GM23338 (cell line): ENCODE results near the gene STAP2. TPM values are rescaled to one million over a fixed set of nuclear protein-coding genes. Genes with fewer than 3 reads are reported as not detected.

Experiments
- ATAC-seq: fragments of 200-7000 bp; cut with Tn5 transposase; 3 replicates; pipeline ENCODE4 v1.9.1; 2020
- DNase-seq: peaks from one replicate; pipeline ENCODE4 v3.0.0-alpha.2; 2015; ENCODE audit warnings: low spot score
- H2AFZ ChIP-seq: fragments of 200-600 bp; sonication (generic); 2 replicates; pipeline ENCODE4 v1.8.0; 2016; ENCODE audit warnings: antibody characterized with exemption, mild to moderate bottlenecking, moderate library complexity
- H3F3A ChIP-seq: fragments of 200-600 bp; sonication (generic); replicated peaks from 2 replicates; pipeline ENCODE4 v1.8.0; 2017; ENCODE audit warnings: antibody characterized with exemption, mixed run types, low read depth
- H3K27ac ChIP-seq: fragments of 200-600 bp; sonication (generic); 2 replicates; pipeline ENCODE4 v1.6.1; 2016; ENCODE audit warnings: low read depth
- H3K27me3 ChIP-seq: fragments of 200-600 bp; sonication (generic); 2 replicates; pipeline ENCODE4 v1.8.0; 2016; ENCODE audit warnings: mild to moderate bottlenecking, mixed run types, moderate library complexity; ENCODE audit not compliant: insufficient read depth
- H3K36me3 ChIP-seq: fragments of 200-600 bp; sonication (generic); 2 replicates; pipeline ENCODE4 v1.8.0; 2016; ENCODE audit warnings: mild to moderate bottlenecking; ENCODE audit not compliant: insufficient read depth
- H3K4me1 ChIP-seq: fragments of 200-600 bp; sonication (generic); 2 replicates; pipeline ENCODE4 v1.8.0; 2016; ENCODE audit warnings: mild to moderate bottlenecking, moderate library complexity; ENCODE audit not compliant: insufficient read depth
- H3K4me2 ChIP-seq: fragments of 200-600 bp; sonication (generic); 2 replicates; pipeline ENCODE4 v1.7.1; 2017; ENCODE audit warnings: mixed run types
- H3K4me3 ChIP-seq: fragments of 200-600 bp; sonication (generic); 2 replicates; pipeline ENCODE4 v1.6.1; 2016; ENCODE audit warnings: mixed run types
- H3K79me2 ChIP-seq: fragments of 200-600 bp; sonication (generic); replicated peaks from 2 replicates; pipeline ENCODE4 v1.8.0; 2017; ENCODE audit warnings: mild to moderate bottlenecking; ENCODE audit not compliant: insufficient read depth
- H3K9me2 ChIP-seq: fragments of 200-600 bp; sonication (generic); 2 replicates; pipeline ENCODE4 v1.8.0; 2017; ENCODE audit not compliant: insufficient read depth
- H4K20me1 ChIP-seq: fragments of 200-600 bp; sonication (generic); replicated peaks from 2 replicates; pipeline ENCODE4 v1.8.0; 2017; ENCODE audit warnings: mild to moderate bottlenecking; ENCODE audit not compliant: insufficient read depth
- H3K27ac Mint-ChIP-seq: 2 replicates; pipeline ENCODE4 v1.8.0; 2020; ENCODE audit warnings: inconsistent platforms, mild to moderate bottlenecking, moderate library complexity, mixed read lengths
- H3K27me3 Mint-ChIP-seq: 3 replicates; pipeline ENCODE4 v1.8.0; 2022; ENCODE audit warnings: low read depth, mild to moderate bottlenecking, moderate library complexity, mixed read lengths, inconsistent platforms; ENCODE audit not compliant: insufficient read depth, poor library complexity
- H3K36me3 Mint-ChIP-seq: 3 replicates; pipeline ENCODE4 v1.8.0; 2021; ENCODE audit warnings: low read depth, mild to moderate bottlenecking, inconsistent platforms, moderate library complexity, mixed read lengths
- H3K4me1 Mint-ChIP-seq: 3 replicates; pipeline ENCODE4 v1.8.0; 2020; ENCODE audit warnings: mild to moderate bottlenecking, inconsistent platforms, mixed read lengths
- H3K4me3 Mint-ChIP-seq: 3 replicates; pipeline ENCODE4 v1.8.0; 2021; ENCODE audit warnings: moderate library complexity, mild to moderate bottlenecking, inconsistent platforms, mixed read lengths
- H3K9me3 Mint-ChIP-seq: 3 replicates; pipeline ENCODE4 v1.8.0; 2020; ENCODE audit warnings: moderate library complexity, mild to moderate bottlenecking, inconsistent platforms, mixed read lengths
- CREB1 ChIP-seq: fragments of 250-450 bp; sonication (Bioruptor Pico); IDR thresholded peaks from 2 replicates; pipeline ENCODE4 v1.5.0; 2020; ENCODE audit warnings: low read depth, mild to moderate bottlenecking, moderate library complexity
- EZH2 ChIP-seq: fragments of 200-600 bp; sonication (generic); IDR thresholded peaks from one replicate; pipeline ENCODE4 v1.8.0; 2017; ENCODE audit warnings: antibody characterized with exemption, mild to moderate bottlenecking, low read depth; ENCODE audit not compliant: unreplicated experiment
- NANOG ChIP-seq: IDR thresholded peaks from 2 replicates; pipeline ENCODE4 v1.6.1; 2016; ENCODE audit warnings: antibody characterized with exemption, borderline replicate concordance
- POLR2AphosphoS5 ChIP-seq: IDR thresholded peaks from 2 replicates; pipeline ENCODE4 v1.6.1; 2016; ENCODE audit warnings: antibody characterized with exemption, low read depth
- STAT1 ChIP-seq: IDR thresholded peaks from one replicate; pipeline ENCODE4 v1.6.1; 2016; ENCODE audit warnings: antibody characterized with exemption; ENCODE audit not compliant: unreplicated experiment
- polyA plus RNA-seq: library from polyadenylated mRNA; unstranded; fragments of >200 nt; fragmentation: Nextera tagmentation; extraction: Ambion mirVana; gene quantifications from 2 replicates; pipeline ENCODE4 v1.2.1, GENCODE V29; 2016
- total RNA-seq: library from RNA; depleted of rRNA; stranded (reverse); fragments of >200 nt; shearing (Covaris generic); gene quantifications from 2 replicates; pipeline ENCODE4 v1.2.3, GENCODE V29; 2014
- TF ChIP-seq, protein P1 (sequence below): fragments of 250-450 bp; sonication (Bioruptor Pico); IDR thresholded peaks from 2 replicates; pipeline ENCODE4 v1.5.0; 2020; ENCODE audit warnings: mild to moderate bottlenecking, moderate library complexity
- TF ChIP-seq, protein P2 (sequence below): IDR thresholded peaks from one replicate; pipeline ENCODE4 v1.6.1; 2018; ENCODE audit warnings: antibody characterized with exemption; ENCODE audit not compliant: unreplicated experiment

STAP2 gene
- total and polyA plus RNA-seq, 2 experiments from 2014 or later: 15.1 to 20.7 TPM

DNA sequence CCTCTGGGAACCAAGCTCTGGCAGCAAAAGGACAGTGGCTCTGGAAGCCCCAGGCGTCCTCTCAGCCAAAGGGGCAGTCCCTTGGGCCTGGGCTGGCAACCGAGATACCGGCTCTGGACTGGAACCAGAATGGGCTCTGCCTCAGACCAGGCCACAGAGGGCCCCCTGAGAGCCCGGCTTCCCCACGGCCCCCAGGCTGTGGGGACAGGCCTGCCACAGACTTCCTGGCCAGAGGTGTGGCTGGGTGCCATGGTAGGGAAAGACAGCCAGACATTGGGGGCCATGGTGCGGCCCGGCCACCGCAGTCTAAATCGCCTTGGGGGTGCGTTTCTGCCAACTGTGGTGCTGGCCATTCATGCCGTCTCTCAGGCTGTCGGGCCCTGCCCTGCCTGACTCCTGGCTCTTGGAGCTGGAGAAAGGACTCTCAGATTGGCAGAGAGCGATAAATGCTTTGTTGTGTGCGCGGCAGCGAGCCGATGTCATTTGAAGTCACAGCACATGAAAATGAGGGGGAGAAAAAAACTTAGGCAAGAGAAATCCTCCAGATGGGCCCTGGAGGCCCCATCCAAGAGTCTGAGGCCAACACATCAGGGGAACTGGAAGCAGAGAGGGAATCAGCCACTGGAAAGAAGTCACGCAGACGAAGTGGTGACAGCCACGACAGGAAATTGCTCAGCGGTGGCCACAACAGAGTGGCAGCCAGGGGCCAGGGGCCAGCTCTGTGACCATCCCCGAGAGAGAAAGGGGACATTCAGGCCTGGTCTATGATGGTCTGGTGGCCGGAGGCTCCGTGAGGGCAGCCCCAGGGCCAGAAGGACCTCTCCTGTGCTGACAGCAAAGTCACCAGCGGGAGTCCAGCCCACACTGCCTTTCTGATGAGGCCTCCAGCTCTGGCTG, 35.2 kb upstream of the STAP2 start:
- H3K36me3 ChIP-seq: no peaks in the 10 kb centered on the region
- peaks cover 62% of the 10 kb centered on the region for H3K79me2 ChIP-seq
- H3K9me3 Mint-ChIP-seq: no peaks in the 10 kb centered on the region
- no peak overlapping the region for H2AFZ ChIP-seq
- H3K4me3 Mint-ChIP-seq: peak overlapping the region; percentile 23; the same call in 1 of the 3 replicates
- peaks cover 24% of the 10 kb centered on the region for H3K27me3 Mint-ChIP-seq
- H3K27me3 ChIP-seq: no peaks in the 10 kb centered on the region
- no peaks in the 10 kb centered on the region for H3K36me3 Mint-ChIP-seq
- H4K20me1 ChIP-seq: peaks cover 18% of the 10 kb centered on the region; the same call in 1 of the 2 replicates
- ATAC-seq (no peak), DNase-seq (no peak)
- H3K4me1 ChIP-seq: peaks cover 38% of the 10 kb centered on the region
- peak overlapping the region; percentile 85 for H3K27ac ChIP-seq
- H3F3A ChIP-seq: 0 out of 2 replicates have a peak, but pooled peaks cover 16% of the 10 kb centered on the region
- peaks cover 46% of the 10 kb centered on the region for H3K4me1 Mint-ChIP-seq
- H3K4me2 ChIP-seq: no peak overlapping the region
- H3K27ac Mint-ChIP-seq: peak overlapping the region; percentile 88
- TF ChIP-seq, protein P1, sequence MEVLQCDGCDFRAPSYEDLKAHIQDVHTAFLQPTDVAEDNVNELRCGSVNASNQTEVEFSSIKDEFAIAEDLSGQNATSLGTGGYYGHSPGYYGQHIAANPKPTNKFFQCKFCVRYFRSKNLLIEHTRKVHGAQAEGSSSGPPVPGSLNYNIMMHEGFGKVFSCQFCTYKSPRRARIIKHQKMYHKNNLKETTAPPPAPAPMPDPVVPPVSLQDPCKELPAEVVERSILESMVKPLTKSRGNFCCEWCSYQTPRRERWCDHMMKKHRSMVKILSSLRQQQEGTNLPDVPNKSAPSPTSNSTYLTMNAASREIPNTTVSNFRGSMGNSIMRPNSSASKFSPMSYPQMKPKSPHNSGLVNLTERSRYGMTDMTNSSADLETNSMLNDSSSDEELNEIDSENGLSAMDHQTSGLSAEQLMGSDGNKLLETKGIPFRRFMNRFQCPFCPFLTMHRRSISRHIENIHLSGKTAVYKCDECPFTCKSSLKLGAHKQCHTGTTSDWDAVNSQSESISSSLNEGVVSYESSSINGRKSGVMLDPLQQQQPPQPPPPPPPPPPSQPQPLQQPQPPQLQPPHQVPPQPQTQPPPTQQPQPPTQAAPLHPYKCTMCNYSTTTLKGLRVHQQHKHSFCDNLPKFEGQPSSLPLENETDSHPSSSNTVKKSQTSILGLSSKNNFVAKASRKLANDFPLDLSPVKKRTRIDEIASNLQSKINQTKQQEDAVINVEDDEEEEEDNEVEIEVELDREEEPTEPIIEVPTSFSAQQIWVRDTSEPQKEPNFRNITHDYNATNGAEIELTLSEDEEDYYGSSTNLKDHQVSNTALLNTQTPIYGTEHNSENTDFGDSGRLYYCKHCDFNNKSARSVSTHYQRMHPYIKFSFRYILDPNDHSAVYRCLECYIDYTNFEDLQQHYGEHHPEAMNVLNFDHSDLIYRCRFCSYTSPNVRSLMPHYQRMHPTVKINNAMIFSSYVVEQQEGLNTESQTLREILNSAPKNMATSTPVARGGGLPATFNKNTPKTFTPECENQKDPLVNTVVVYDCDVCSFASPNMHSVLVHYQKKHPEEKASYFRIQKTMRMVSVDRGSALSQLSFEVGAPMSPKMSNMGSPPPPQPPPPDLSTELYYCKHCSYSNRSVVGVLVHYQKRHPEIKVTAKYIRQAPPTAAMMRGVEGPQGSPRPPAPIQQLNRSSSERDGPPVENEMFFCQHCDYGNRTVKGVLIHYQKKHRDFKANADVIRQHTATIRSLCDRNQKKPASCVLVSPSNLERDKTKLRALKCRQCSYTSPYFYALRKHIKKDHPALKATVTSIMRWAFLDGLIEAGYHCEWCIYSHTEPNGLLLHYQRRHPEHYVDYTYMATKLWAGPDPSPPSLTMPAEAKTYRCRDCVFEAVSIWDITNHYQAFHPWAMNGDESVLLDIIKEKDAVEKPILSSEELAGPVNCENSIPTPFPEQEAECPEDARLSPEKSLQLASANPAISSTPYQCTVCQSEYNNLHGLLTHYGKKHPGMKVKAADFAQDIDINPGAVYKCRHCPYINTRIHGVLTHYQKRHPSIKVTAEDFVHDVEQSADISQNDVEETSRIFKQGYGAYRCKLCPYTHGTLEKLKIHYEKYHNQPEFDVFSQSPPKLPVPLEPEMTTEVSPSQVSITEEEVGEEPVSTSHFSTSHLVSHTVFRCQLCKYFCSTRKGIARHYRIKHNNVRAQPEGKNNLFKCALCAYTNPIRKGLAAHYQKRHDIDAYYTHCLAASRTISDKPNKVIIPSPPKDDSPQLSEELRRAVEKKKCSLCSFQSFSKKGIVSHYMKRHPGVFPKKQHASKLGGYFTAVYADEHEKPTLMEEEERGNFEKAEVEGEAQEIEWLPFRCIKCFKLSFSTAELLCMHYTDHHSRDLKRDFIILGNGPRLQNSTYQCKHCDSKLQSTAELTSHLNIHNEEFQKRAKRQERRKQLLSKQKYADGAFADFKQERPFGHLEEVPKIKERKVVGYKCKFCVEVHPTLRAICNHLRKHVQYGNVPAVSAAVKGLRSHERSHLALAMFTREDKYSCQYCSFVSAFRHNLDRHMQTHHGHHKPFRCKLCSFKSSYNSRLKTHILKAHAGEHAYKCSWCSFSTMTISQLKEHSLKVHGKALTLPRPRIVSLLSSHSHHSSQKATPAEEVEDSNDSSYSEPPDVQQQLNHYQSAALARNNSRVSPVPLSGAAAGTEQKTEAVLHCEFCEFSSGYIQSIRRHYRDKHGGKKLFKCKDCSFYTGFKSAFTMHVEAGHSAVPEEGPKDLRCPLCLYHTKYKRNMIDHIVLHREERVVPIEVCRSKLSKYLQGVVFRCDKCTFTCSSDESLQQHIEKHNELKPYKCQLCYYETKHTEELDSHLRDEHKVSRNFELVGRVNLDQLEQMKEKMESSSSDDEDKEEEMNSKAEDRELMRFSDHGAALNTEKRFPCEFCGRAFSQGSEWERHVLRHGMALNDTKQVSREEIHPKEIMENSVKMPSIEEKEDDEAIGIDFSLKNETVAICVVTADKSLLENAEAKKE: no peak
- TF ChIP-seq STAT1: no peak
- TF ChIP-seq POLR2AphosphoS5: no peak
- TF ChIP-seq CREB1 (CRISPR knock-in tag): no peak
- TF ChIP-seq NANOG: no peak
- TF ChIP-seq, protein P2, sequence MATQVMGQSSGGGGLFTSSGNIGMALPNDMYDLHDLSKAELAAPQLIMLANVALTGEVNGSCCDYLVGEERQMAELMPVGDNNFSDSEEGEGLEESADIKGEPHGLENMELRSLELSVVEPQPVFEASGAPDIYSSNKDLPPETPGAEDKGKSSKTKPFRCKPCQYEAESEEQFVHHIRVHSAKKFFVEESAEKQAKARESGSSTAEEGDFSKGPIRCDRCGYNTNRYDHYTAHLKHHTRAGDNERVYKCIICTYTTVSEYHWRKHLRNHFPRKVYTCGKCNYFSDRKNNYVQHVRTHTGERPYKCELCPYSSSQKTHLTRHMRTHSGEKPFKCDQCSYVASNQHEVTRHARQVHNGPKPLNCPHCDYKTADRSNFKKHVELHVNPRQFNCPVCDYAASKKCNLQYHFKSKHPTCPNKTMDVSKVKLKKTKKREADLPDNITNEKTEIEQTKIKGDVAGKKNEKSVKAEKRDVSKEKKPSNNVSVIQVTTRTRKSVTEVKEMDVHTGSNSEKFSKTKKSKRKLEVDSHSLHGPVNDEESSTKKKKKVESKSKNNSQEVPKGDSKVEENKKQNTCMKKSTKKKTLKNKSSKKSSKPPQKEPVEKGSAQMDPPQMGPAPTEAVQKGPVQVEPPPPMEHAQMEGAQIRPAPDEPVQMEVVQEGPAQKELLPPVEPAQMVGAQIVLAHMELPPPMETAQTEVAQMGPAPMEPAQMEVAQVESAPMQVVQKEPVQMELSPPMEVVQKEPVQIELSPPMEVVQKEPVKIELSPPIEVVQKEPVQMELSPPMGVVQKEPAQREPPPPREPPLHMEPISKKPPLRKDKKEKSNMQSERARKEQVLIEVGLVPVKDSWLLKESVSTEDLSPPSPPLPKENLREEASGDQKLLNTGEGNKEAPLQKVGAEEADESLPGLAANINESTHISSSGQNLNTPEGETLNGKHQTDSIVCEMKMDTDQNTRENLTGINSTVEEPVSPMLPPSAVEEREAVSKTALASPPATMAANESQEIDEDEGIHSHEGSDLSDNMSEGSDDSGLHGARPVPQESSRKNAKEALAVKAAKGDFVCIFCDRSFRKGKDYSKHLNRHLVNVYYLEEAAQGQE: no peak
- TF ChIP-seq EZH2: no peak
- no peak overlapping the region for H3K4me3 ChIP-seq
- H3K9me2 ChIP-seq: no peaks in the 10 kb centered on the region
